Ovary (tissue), 9 donors: ENCODE results near the gene BBS10. TPM values are rescaled to one million over a fixed set of nuclear protein-coding genes. Genes with fewer than 3 reads are reported as not detected.

Experiments used
- DNase-seq, 5 donors: peaks; one replicate each; pipeline ENCODE4 v3.0.0-alpha.2; 2019 to 2020
- H3K27ac ChIP-seq, 2 donors: fragments of 200-600 bp; one replicate each; pipeline versions ENCODE4 v1.5.1 to v1.8.0; 2019 to 2022
- H3K27me3 ChIP-seq: fragments of 200-600 bp; one replicate; pipeline ENCODE4 v1.8.0; 2022
- H3K36me3 ChIP-seq: fragments of 200-600 bp; sonication (generic); one replicate; pipeline ENCODE4 v1.5.1; 2019
- H3K4me1 ChIP-seq: one replicate; pipeline ENCODE4 v1.8.1; 2013; ENCODE audit warnings: mild to moderate bottlenecking, moderate library complexity; ENCODE audit not compliant: insufficient read depth
- H3K4me3 ChIP-seq: fragments of 200-600 bp; sonication (generic); one replicate; pipeline ENCODE4 v1.5.1; 2017
- H3K9me3 ChIP-seq, 2 donors: fragments of 200-600 bp in 1 of 2; sonication (generic) in 1 of 2; one replicate each; pipeline versions ENCODE4 v1.5.1 to v1.8.1; 2013 to 2019; ENCODE audit warnings: mild to moderate bottlenecking in 1 of 2, moderate library complexity in 1 of 2
- EP300 ChIP-seq: sonication (generic); formaldehyde crosslinking; IDR thresholded peaks from one replicate; pipeline ENCODE4 v1.6.1; 2017; ENCODE audit warnings: antibody characterized with exemption
- POLR2A ChIP-seq: fragments of 450-650 bp; IDR thresholded peaks from one replicate; pipeline ENCODE4 v1.6.1; 2017; ENCODE audit warnings: antibody characterized with exemption, mild to moderate bottlenecking, moderate library complexity
- WGBS, 3 donors: extraction: QIAGEN DNeasy Blood & Tissue Kit in 1 of 3; methylation state at CpG; one replicate each; pipeline versions ENCODE4 v1.1.5 to v1.1.7; 2013 to 2017; 5-methylcytosine and 5-hydroxymethylcytosine counted together
- intact Hi-C, 4 donors: fragments of 100-400 bp; cut with DNase I; formaldehyde crosslinking; loops; one replicate each; pipeline versions ENCODE4 v1.11.0 to v1.15.1; 2022 to 2023
- polyA plus RNA-seq, 2 donors: library from polyadenylated mRNA; stranded (reverse); fragments of 200-250 nt in 1 of 2; fragments of 350-450 nt in 1 of 2; fragmentation: Illumina TruSeq in 1 of 2; extraction: RNeasy Lipid Tissue Mini Kit (QIAGEN cat#74804) in 1 of 2; gene quantifications; one replicate each; pipeline ENCODE4 v1.2.3, GENCODE V29; 2013 to 2014
- small RNA-seq: library from RNA; depleted of rRNA; stranded (forward); fragments of <200 nt; gene quantifications from one replicate; pipeline ENCODE3, GENCODE V24; 2016
- total RNA-seq, 7 donors: library from RNA; depleted of rRNA in 2 of 7; stranded (reverse); fragments of >200 nt in 2 of 7; fragmentation: NEBNext Ultra II Directional in 3 of 7; extraction: Animal tissue kit (Norgen Biotek cat#: 25700) in 3 of 7; gene quantifications; one replicate each; pipeline versions ENCODE4 v1.1.0 to v1.2.4, GENCODE V29; 2016 to 2023
- TF ChIP-seq, protein P1 (sequence below), 3 donors: fragments of 450-650 bp in 2 of 3; fragments of 200-600 bp in 1 of 3; IDR thresholded peaks; one replicate each; pipeline versions ENCODE4 v1.5.1 to v1.8.0; 2016 to 2022; ENCODE audit warnings: antibody characterized with exemption in 3 of 3, mild to moderate bottlenecking in 1 of 3
- donor health status: DM: no; HTN: no; CAD: no; lungs with moderate emphysema.
- donor health status: DM: no; HTN: no; CAD: no.
- donor health status: Bipolar disorder and iron deficiency.
- donor health status: DM: yes; HTN: yes; CAD: no.
- donor health status: DM: no; HTN: no; CAD: no.
- donor health status: DM: yes; HTN: yes; CAD: no.

The BBS10 gene
- total and polyA plus RNA-seq, 9 donors: 8.3 to 14.8 (median 12.0) TPM

DNA sequence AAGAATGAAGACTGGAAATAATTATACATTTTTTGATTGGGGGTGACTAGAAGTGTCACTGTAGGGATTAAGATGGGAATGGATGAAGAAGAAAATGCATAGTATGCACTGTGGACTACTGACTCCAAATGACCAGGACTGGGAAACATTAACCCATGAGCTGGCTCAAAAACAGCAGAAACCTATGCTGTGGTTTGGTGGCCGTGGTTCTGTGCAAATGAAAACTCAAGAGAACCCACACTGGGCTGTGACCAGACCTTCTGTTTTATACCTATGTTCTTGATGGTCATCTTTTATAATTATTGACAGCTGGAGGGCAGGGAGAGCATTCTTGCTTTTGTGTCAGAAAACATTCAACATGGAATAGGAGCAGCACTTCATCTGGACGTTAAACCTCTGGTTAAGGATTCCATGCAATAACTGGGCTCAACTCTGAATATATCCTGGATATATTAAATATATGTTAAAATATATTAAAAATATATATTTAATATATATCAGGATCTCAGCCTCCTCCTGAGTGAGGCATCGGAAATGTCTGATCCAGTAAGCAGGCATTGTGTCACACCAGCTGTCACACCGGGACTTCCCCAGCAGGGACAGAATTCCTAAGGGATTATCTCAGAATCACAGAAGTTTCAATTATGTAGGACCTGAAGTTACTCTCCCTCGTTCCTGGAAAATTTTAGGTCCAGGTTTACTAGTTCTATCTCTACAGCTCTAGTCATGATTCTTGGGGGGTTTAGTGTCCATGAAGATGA, 48.5 kb downstream of the BBS10 start:
- WGBS, 3 donors: 65 to 72% (median 72%) methylated on average over 5 of the region's 5 CpGs
- DNase-seq: no peak

More for the DNA sequence above, 48.5 kb downstream of the BBS10 start:
- TF ChIP-seq, protein P1, sequence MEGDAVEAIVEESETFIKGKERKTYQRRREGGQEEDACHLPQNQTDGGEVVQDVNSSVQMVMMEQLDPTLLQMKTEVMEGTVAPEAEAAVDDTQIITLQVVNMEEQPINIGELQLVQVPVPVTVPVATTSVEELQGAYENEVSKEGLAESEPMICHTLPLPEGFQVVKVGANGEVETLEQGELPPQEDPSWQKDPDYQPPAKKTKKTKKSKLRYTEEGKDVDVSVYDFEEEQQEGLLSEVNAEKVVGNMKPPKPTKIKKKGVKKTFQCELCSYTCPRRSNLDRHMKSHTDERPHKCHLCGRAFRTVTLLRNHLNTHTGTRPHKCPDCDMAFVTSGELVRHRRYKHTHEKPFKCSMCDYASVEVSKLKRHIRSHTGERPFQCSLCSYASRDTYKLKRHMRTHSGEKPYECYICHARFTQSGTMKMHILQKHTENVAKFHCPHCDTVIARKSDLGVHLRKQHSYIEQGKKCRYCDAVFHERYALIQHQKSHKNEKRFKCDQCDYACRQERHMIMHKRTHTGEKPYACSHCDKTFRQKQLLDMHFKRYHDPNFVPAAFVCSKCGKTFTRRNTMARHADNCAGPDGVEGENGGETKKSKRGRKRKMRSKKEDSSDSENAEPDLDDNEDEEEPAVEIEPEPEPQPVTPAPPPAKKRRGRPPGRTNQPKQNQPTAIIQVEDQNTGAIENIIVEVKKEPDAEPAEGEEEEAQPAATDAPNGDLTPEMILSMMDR (IDR thresholded peaks at IDR 0.05): no peak
- TF ChIP-seq EP300 (no peak), POLR2A (no peak)
- Histone ChIP-seq H3K36me3 (no peaks in the 10 kb centered on the region), H3K4me3 (no peak overlapping the region), H3K27me3 (no peaks in the 10 kb centered on the region), H3K27ac (no peak overlapping the region), H3K9me3 (no peaks in the 10 kb centered on the region), H3K4me1 (no peaks in the 10 kb centered on the region)
- intact Hi-C loops: no loop called here

Small RNA genes lying within 50 kb of the gene (small RNA-seq; reads per million reads assigned to genes)
- not detected for gene RN7SKP172

Other genes starting within 250 kb of the BBS10 start
- gene OSBPL8, start 211.4 kb upstream of the BBS10 start, total RNA-seq: 10 to 100 TPM; 54.1 to 63.0 (median 56.9) TPM
- gene OSBPL8, start 211.4 kb upstream of the BBS10 start, polyA plus RNA-seq: 10 to 100 TPM; 12.5 to 20.0 TPM